Limb (tissue), 2 donors: ENCODE measurements around the gene MOV10.
"Not testable (repeated sequence)": the region's sequence is repeated elsewhere in the genome, so short reads cannot be mapped to it uniquely, and the experiment has no call there.

ENCODE experiments used
- DNase-seq, 2 donors: peaks; one replicate each; pipeline ENCODE4 v3.0.0-alpha.2; 2016; ENCODE audit errors: extremely low spot score in 2 of 2

Gene MOV10, protein sequence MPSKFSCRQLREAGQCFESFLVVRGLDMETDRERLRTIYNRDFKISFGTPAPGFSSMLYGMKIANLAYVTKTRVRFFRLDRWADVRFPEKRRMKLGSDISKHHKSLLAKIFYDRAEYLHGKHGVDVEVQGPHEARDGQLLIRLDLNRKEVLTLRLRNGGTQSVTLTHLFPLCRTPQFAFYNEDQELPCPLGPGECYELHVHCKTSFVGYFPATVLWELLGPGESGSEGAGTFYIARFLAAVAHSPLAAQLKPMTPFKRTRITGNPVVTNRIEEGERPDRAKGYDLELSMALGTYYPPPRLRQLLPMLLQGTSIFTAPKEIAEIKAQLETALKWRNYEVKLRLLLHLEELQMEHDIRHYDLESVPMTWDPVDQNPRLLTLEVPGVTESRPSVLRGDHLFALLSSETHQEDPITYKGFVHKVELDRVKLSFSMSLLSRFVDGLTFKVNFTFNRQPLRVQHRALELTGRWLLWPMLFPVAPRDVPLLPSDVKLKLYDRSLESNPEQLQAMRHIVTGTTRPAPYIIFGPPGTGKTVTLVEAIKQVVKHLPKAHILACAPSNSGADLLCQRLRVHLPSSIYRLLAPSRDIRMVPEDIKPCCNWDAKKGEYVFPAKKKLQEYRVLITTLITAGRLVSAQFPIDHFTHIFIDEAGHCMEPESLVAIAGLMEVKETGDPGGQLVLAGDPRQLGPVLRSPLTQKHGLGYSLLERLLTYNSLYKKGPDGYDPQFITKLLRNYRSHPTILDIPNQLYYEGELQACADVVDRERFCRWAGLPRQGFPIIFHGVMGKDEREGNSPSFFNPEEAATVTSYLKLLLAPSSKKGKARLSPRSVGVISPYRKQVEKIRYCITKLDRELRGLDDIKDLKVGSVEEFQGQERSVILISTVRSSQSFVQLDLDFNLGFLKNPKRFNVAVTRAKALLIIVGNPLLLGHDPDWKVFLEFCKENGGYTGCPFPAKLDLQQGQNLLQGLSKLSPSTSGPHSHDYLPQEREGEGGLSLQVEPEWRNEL

DNA sequence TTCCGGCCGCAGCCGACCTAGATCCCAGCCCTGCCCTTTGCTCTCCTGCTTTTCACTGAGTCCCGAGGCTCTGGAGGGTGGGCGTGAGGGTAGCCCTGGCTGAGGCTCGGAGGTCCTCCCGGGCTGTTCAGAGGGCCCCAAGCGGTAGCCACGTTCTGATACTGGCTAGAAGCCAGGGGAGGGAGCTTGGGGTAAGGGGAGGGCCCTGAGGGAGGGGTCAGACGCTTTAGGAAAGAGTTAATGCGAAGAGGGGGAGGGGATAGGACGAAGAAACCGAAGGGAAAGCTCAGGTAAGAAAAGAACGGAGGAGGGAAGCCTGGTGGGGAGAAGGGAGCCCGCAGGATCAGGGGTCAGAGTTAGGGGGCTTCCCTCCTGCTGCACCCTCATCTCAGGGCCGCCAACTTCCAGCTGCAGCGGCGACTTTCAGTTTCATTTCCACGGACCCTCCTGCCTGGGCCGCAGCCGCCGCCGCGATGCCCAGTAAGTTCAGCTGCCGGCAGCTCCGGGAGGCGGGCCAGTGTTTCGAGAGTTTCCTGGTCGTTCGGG lies at the start of gene MOV10:
Gene MOV10, plus strand, starts transcription at position 220 of the 546 bp plus-strand sequence. Its CDS starts 254 bp downstream, at position 474.
- peak; percentile 67 to 79 for DNase-seq

- no peak for DNase-seq
Measured at GRCh38 chr1:112625696-112626095, 48.8 kb upstream of the MOV10 start.

GRCh38 chr1:112626193-112626592 lies 48.3 kb upstream of the MOV10 start:
- no peak for DNase-seq

DNA sequence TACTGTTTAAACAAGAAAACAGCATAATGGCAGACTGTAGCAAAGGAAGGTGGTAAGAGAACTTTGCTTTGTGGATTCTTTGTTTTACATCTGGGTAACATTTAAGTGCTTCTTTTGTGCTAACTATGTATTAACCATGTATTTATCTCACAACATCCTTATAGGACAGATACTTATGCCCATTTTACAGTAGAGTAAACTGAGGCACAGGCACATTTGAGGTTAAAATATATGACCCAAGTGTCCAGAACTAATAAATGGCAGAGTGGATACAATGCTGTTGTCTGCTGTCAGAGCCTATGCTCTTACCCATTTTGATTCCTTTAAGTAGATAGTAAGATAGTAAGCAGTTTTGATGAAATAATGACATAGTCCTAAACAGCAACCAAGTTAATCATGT lies 47.6 kb upstream of the MOV10 start:
- no peak for DNase-seq

- no peak for DNase-seq
Measured at GRCh38 chr1:112628516-112628915, 45.9 kb upstream of the MOV10 start.

DNA sequence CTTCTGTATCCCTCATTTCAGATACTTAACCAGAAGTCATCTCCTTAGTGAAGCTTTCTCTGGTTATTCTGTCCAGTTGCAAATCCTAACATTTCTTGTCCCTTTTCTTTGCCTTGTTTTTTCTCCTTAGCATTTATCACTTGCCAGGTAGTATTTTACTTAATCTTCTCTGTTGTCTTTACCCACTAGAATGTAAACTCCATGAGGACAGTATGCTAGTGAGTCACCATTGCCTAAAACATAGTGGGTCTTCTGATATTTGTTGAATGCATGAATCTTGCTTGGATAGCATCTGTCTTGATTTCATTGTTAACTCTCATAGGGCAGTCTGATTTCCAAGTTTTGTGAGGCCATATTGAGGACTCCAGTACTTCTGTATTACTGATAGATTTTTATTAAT lies 45.2 kb upstream of the MOV10 start:
- DNase-seq: no peak

DNA sequence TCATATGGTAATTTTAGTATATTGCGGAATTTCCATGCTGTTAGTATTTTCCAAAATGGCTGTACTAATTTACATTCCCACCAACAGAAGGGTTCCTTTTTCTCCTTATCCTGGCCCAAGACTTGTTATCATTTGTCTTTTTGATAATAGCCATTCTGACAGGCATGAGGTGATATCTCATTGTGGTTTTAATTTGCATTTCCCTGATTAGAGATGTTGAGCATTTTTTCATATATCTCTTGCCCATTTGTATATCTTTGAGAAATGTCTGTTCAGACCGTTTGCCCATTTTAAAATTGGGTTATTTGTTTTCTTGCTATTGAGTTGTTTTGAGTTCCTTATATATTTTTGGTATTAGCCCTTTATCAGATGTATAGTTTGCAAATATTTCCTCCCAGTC lies 40.8 kb upstream of the MOV10 start:
- no peak for DNase-seq

- DNase-seq: no peak
Measured at GRCh38 chr1:112634367-112634766, 40.1 kb upstream of the MOV10 start.

DNA sequence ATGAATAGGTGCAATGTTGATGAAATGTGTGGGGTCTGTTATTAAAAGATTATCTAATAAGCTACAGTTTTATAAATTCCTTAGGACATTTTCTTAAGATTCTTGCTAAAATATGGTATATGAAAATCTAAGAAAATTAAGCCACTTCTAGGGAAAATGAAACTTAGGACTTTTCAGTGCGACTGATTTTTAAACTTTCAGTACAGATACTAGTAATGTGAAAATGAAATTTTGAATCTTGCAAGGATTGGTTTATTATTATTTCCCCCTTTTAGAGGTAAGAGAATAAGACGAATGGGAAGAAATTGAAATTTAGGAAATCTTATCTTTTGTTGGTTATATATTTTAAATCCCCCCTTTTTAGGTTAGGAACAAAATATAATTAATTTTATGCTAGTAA lies 38.4 kb upstream of the MOV10 start:
- DNase-seq: no peak

DNA sequence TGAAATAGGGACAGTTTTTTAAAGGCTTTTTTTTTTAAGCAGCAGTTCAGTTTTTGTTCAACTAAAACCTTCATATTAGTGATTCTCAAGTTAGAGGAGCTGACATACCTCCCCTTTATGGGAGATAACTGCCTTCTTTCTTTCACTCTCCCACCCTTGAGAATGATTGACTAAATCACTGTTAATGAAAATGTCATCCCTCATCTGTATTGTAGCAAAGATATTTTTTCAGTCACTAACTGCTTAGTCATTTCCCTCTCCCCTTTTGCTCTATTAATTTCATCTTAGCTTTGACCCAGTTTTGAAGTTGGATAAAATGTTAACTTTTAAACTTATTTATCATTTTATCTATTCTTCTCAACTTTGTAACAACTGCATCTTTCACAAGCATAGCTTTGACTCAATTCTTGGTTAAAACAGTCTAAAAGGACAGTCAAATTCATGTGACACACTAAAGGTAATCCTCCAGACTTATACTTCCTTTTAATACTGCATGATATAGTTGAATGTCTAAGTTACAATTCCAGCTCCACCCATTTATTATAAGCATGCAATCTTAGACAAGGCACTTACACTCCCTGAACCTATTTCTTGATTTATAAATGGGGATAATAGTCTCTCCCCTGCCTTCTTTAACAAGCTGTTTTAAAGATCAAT lies 37.7 kb upstream of the MOV10 start:
- DNase-seq: no peak

DNA sequence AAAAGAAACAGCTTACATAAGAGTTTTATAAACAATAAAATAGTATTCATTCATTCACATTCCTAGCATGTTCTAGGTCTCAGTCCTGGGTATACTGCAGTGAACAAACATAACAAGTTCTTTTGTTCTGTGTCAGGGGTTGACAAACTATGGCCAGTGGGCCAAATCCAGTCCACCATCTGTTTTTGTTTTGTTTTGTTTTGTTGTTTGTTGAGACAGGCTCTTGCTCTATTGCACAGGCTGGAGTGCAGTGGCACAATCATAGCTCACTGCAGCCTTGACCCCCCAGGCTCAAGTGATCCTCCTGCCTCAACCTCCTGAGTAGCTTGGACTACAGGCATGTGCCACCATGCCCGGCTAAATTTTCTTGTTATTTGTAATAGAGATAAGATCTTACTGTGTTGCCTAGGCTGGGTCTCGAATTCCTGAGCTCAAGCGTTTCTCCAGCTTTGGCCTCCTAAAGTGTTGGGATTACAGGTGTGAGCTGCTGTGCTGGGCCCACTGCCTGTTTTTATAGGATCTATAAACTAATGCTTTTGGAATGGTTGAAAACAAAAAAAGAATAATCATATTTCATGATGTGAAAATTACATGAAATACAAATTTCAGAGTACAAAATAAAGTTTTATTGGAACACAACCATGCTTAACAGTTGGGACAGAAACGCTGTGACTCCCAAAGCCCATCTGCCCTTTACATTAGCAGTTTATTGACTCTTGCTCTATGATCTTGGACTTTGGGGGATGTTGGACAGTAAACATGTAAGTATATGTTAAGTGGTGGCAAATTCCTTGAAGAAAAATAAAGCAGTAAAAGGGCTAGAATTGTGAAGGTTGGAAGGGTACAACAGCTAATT lies 37.0 kb upstream of the MOV10 start:
- no peak for DNase-seq

GRCh38 chr1:112638110-112638428 lies 36.4 kb upstream of the MOV10 start:
- DNase-seq: no peak

DNA sequence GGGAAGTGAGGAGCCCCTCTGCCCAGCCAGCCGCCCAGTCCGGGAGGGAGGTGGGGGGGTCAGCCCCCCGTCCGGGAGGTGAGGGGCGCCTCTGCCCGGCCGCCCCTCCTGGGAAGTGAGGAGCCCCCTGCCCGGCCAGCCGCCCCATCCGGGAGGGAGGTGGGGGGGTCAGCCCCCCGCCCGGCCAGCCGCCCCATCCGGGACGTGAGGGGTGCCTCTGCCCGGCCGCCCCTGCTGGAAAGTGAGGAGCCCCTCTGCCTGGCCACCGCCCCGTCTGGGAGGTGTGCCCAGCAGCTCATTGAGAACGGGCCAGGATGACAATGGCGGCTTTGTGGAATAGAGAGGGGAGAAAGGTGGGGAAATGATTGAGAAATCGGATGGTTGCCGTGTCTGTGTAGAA lies 34.0 kb upstream of the MOV10 start:
- not testable (repeated sequence) for DNase-seq

- DNase-seq: no peak
Measured at GRCh38 chr1:112643080-112643479, 31.4 kb upstream of the MOV10 start.

- no peak for DNase-seq
Measured at GRCh38 chr1:112646225-112646624, 28.2 kb upstream of the MOV10 start.

- DNase-seq: no peak
Measured at GRCh38 chr1:112651205-112651604, 23.3 kb upstream of the MOV10 start.

DNA sequence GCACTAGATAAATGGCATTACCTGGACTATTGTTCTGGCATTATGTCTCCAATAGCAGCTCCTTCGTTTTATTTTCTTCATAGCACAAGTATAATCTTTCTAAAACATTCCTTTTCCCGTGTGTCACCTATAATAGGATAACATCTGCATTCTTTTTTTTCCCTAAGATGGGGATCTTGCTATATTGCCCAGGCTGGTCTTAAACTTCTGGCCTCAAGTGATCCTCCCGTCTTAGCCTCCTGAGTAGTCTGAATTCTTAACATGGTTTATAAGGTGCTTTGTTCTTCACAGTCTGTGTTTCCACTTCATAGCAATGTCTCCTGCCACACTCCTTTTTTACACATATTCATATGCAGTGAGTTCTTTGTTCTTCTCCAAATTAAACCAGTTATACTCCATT lies 8.6 kb upstream of the MOV10 start:
- no peak for DNase-seq

- no peak for DNase-seq
Measured at GRCh38 chr1:112666946-112667345, 7.5 kb upstream of the MOV10 start.

DNA sequence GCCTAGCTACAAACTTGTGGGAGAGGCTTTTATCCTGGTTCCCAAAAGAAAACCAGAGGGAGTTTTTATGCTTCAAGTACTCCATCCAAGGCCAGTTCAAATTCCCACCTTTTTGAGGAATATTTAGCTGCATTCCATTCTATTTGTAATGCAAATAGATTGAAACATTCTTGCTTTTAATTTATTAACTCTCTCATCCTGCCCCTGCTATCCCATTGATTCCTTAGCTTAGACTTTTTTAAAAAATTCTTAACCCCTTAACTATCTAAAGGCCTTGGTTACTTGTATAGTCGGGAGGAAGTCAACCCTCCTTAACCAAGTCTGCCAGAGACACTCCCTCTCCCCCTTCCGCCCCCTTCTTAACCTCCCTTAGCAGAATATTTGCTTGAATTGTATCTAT lies 2.5 kb upstream of the MOV10 start:
- no peak for DNase-seq

DNA sequence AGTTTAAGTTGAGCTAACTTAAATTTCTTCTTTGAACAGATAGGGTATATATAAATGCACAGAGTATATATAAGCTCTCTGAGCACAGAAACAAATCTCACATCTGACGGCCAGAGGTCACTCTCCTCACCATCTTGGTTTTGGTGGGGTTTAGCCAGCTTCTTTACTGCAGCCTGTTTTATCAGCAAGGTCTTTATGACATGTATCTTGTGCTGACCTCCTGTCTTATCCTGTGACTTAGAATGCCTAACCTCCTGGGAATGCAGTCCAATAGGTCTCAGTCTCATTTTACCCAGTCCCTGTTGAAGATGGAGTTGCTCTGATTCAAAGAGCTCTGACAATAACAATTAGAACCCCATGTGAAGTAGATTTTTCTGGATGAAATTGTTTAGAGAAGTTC lies 1.6 kb upstream of the MOV10 start:
- no peak for DNase-seq
